G401 (cell line): ENCODE data around the gene PKD1. TPM values are rescaled to one million over a fixed set of nuclear protein-coding genes. Genes with fewer than 3 reads are reported as not detected.
"Not testable (repeated sequence)": the region's sequence is repeated elsewhere in the genome, so short reads cannot be mapped to it uniquely, and the experiment has no call there.

Experiments
- DNase-seq: peaks from one replicate; pipeline ENCODE4 v3.0.0-alpha.2; 2015; ENCODE audit warnings: low spot score
- in situ Hi-C: cut with HindIII; loops from 2 replicates; pipeline ENCODE4 v1.10.0; 2016; ENCODE audit warnings: low sequenced_read_pairs, mixed read lengths
- total RNA-seq: library from RNA; depleted of rRNA; stranded (reverse); fragments of >200 nt; shearing (Covaris generic); gene quantifications from 2 replicates; pipeline ENCODE4 v1.2.3, GENCODE V29; 2014

The PKD1 gene
- total RNA-seq, 1 experiment from 2014 or later: 113 TPM

GRCh38 chr16:2114885-2115590, 20.7 kb downstream of the PKD1 start:
- DNase-seq, in situ Hi-C loops: not testable (repeated sequence)

- DNase-seq, in situ Hi-C loops: not testable (repeated sequence)
These were observed 21.5 kb downstream of the PKD1 start for GRCh38 chr16:2114225-2114624.

DNA sequence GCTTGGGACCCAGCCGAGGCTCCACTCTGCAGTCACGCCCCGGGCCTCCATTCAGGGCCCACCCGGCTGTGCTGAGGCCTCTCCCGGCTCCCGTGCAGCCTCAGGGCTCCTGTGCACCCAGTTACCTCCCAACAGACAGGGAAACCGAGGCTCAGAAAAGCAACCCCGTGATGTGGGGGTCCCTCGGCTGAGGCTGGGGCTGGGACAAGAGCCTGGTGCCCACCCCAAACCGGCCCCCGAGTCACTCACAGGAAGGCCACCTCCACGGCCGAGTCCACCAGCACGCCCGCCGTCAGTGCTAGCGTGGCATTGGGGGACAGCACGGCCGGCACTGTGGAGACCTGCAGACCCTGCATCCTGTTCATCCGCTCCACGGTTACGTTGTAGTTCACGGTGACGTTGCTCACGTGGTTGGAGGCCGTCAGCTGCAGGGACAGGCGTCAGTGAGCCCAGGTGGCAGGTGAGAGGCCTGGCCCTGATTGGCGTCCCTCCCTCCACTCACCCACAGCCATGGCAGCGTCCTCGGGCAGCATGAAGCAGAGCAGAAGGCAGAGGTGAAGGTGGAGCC, 23.1 kb downstream of the PKD1 start:
- in situ Hi-C loops, DNase-seq: not testable (repeated sequence)

GRCh38 chr16:2111412-2112335, 24.0 kb downstream of the PKD1 start:
- DNase-seq, in situ Hi-C loops: not testable (repeated sequence)

GRCh38 chr16:2111009-2111353, 24.7 kb downstream of the PKD1 start:
- DNase-seq, in situ Hi-C loops: not testable (repeated sequence)

DNA sequence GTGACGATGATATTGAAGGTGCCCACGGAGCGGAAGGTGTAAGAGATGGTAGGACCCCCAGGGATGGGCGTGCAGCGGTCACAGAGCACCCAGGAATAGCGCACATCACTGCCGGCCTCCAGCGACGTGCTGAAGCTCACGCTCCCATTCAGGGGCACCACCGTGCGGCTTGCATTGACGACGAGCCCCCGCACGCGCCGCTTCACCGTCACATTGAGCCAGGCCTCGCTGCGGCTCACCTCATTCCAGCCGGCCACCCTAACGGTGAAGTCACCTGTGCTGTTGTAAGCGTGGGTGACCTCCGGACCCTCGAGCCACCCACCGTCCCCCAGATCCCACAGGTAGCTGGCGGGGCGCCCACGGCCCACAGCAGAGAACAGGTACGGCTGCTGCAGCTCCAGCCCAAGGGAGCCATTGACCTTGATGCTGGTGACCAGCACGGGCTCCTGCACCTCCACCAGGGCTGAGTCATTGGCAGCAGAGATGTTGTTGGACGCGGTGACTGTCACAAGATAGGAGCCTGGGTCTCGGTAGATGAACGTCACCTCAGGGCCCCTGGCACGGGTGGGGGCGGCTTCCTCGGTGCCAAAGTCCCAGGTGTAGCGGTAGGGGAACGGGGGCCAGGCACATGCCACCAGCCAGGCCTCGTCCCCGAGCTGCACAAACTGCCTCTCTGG, 25.2 kb downstream of the PKD1 start:
- in situ Hi-C loops, DNase-seq: not testable (repeated sequence)

- DNase-seq, in situ Hi-C loops: not testable (repeated sequence)
These were observed 25.8 kb downstream of the PKD1 start for GRCh38 chr16:2109872-2110271.

DNA sequence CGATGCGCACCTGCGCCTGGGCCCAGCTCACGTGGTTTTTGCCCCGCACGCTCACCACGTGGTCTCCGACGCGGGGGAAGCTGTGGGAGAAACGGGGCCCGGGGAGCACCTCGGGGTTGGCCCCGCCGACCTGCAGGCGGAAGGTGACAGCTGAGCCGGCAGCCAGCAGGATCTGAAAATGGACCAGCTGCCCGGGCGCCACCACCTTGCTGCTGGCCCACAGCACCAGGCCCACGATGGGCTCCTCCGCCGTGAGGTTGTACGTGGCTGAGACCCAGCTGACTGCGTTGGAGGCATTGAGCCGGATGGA, 26.5 kb downstream of the PKD1 start:
- in situ Hi-C loops: not testable (repeated sequence)
- peak; percentile 38 for DNase-seq

DNA sequence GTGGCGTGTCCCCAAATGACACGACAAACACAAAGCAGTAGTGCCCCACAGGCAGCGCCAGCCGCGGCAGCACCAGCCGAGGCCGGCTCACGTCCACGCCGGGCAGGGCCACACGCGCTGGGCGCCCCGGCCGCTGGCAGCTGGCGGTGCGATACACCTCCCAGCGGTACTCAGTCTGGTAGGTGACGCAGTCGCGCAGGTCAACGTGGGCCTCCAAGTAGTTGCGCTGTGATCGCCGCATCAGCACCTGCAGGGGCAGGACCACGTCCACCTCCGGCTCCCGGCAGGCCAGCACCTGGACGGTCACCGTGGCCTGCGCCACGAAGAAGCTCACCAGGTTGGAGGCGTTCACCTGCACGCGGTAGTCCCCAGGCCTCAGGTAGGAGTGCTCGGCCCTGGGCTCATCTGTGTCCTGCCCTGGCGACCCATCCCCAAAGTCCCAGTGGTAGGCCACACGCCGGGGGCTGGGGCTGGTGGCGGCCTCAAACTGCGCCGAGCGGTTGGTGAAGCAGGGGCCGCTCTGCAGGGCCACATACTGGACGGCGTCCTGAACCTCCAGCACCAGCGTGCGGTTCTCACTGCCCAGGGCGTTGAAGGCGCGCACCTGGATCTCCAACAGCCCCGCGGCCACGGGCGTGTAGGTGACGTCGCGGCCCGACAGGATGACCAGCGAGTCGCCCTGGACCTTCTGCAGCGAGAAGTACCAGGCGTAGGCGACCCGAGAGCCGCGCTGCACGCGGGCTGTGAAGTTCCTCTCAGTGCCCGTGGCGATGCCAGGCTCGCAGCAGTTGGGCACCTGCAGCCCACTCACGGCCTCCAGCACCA, 27.0 kb downstream of the PKD1 start:
- DNase-seq, in situ Hi-C loops: not testable (repeated sequence)

DNA sequence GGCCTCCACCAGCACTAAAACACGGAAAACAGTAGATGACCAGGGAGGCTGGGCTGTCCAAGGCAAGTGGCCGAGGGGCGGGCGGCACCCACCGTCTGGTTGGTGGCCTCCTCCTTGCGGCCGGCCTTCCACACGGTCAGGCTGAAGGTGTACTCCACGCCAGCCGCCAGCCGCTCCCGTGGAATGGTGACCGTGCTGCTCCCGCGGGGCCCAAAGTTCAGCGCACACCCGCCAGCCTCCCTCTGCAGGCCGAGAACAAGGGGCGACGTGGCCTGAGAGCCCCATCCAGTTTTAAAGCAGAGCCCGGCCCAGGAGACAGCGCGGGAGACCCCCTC, 27.9 kb downstream of the PKD1 start:
- DNase-seq, in situ Hi-C loops: not testable (repeated sequence)

DNA sequence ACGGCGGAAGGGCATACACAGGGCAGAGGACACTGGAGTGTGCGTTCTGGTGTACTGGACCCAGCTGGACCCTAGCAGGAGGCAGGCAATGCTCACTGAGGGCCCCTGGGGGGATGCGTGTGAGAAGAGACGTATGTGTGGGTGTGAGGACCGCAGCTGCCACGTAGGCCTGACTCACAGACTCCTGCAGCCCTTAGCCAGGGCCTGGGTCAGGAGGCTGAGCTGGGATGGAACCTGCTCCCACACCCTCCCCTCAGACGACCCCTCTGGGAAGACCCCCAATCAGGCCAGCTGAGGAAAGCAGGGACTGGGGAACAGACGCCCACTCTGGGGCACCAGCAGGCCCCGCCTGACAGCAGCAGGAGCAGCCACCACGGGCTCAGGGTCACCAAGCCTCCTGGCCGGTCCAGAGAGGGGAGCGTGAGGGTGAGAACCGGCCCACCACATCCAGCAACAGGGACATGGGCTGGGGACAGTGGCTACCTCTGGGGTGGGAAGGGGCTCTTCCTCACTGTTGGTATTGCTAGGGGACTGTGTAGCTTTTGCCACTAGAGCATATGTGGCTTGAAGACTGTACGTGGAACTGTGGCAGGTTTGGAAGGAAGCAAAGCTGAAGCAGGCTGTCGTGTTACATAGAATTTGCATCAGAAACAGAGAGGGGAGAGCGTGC, 28.4 kb downstream of the PKD1 start:
- in situ Hi-C loops, DNase-seq: not testable (repeated sequence)

- DNase-seq, in situ Hi-C loops: not testable (repeated sequence)
These were observed 29.5 kb downstream of the PKD1 start for GRCh38 chr16:2106211-2106610.

- peak; percentile 45 for DNase-seq
- in situ Hi-C loops: not testable (repeated sequence)
These were observed 29.9 kb downstream of the PKD1 start for GRCh38 chr16:2105769-2106168.

DNA sequence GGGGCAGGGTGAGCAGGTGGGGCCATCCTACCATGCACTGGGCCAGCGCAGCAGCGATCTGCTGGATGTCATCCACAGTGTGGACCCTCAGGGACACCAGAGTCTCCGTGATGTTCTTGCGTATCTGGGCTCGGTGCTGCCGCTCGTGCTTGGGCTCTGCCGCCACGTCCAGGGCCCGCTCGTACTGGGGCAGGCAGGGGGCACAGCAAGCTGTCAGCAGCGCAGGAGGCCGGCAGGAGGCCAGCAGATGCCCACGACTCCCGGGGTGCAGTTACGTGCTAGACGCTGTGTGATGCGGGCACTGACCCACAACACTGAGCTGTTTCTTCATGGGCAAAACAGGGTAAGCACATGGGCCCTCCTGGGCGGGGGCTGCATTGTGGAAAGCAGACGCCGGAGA, 30.4 kb downstream of the PKD1 start:
- in situ Hi-C loops, DNase-seq: not testable (repeated sequence)

- DNase-seq, in situ Hi-C loops: not testable (repeated sequence)
These were observed 31.2 kb downstream of the PKD1 start for GRCh38 chr16:2104464-2104863.

DNA sequence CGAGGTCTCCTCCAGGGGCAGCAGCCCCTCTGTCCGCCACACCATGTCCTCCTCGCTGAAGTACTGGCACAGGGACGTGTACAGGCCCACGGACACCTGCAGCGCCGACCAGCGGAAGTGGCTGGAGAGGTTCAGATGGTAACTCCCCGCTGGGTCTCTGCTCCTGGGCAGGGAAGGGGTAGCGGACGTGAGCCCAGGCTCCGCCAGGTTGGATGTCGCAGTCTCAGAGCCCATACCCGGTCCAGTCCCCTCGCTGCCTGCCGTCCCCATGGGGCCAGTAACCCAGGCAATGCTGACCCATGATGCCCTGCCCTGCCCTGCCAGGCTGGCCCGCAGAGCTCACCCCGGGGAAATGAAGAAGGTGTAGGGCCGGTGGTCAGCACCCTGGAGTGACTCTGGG, 33.2 kb downstream of the PKD1 start:
- DNase-seq: peak; percentile 33
- in situ Hi-C loops: no loop called here

DNA sequence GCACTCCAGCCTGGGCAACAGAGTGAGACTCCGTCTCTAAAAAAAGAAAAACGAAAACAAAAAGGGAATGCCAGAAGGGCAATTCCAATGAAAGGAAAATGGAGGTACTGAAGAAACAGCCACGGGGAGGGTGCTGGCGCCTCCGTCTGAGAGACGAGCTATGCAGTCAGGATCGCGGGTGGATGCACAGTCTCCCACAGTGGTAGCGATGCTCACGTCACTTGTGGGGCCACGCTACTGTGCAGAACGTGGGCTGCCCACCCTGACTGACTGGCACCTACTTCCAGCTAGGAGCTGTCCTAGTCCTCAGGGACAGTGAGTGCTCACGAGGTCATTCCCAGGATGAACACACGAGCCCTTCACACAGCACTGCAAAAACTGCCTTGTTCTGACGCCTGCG, 34.1 kb downstream of the PKD1 start:
- DNase-seq: peak; percentile 41
- in situ Hi-C loops: not testable (repeated sequence)

- DNase-seq, in situ Hi-C loops: not testable (repeated sequence)
These were observed 38.0 kb downstream of the PKD1 start for GRCh38 chr16:2097689-2098088.
